Mucosa of descending colon (tissue), 3 donors: ENCODE data around the gene NLRC3. TPM values are rescaled to one million over a fixed set of nuclear protein-coding genes. Genes with fewer than 3 reads are reported as not detected.

Source experiments
- ATAC-seq: fragments of 200-7000 bp; cut with Tn5 transposase; one replicate; pipeline ENCODE4 v1.9.1; 2020; ENCODE audit warnings: mild to moderate bottlenecking, moderate library complexity
- DNase-seq, 3 donors: peaks; one replicate each; pipeline ENCODE4 v3.0.0-alpha.2; 2020
- H3K36me3 ChIP-seq: fragments of 200-600 bp; one replicate; pipeline ENCODE4 v1.8.0; 2021; ENCODE audit warnings: low read depth, mild to moderate bottlenecking
- H3K4me1 ChIP-seq: fragments of 200-600 bp; one replicate; pipeline ENCODE4 v1.8.0; 2021; ENCODE audit warnings: low read depth, mild to moderate bottlenecking
- H3K4me3 ChIP-seq: fragments of 200-600 bp; one replicate; pipeline ENCODE4 v1.8.0; 2021; ENCODE audit warnings: mild to moderate bottlenecking
- H3K9me3 ChIP-seq: fragments of 200-600 bp; one replicate; pipeline ENCODE4 v1.8.0; 2021; ENCODE audit warnings: mild to moderate bottlenecking
- intact Hi-C, 2 donors: fragments of 100-400 bp; cut with DNase I in 1 of 2; cut with micrococcal nuclease in 1 of 2; formaldehyde crosslinking; loops; one replicate each; pipeline versions ENCODE4 v1.11.0 to v1.11.1; 2022; cut with DNase I, micrococcal nuclease
- total RNA-seq, 3 donors: library from RNA; stranded (reverse); fragmentation: NEBNext Ultra II Directional in 2 of 3; extraction: Animal tissue kit (Norgen Biotek cat#: 25700) in 2 of 3; gene quantifications; one replicate each; pipeline versions ENCODE4 v1.2.1 to v1.2.4, GENCODE V29; 2021 to 2023
- TF ChIP-seq, protein P1 (sequence below): fragments of 200-600 bp; IDR thresholded peaks from one replicate; pipeline ENCODE4 v1.8.0; 2022; ENCODE audit warnings: antibody characterized with exemption, mild to moderate bottlenecking
- donor health status: DM: no; HTN: no; CAD: no; lungs with moderate emphysema.
- donor health status: DM: no; HTN: no; CAD: no.
- donor health status: DM: no; HTN: yes; CAD: no.

Gene NLRC3
- total RNA-seq, 3 donors from 2014 or later = 1.4 to 2.6 (median 1.7) TPM

DNA sequence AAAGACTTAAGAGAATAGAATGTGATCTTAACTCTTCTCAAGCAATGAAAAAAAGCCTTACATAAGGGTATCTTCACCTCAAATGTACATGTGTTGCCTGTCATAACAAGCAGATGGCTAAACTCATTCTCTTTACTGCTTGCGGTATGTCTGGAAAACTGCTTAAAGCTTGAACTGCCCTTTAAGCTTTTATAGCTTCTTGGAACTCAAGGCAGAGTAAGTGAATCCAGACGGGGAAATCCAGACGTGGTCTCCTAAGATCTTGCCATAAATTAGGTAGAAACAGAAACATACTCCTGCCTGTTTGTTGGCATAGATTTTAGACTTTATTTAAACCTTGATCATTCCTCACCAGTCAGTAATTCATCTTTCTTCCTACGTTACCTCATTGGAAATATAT lies 56.8 kb downstream of the NLRC3 start:
- TF ChIP-seq, protein P1, sequence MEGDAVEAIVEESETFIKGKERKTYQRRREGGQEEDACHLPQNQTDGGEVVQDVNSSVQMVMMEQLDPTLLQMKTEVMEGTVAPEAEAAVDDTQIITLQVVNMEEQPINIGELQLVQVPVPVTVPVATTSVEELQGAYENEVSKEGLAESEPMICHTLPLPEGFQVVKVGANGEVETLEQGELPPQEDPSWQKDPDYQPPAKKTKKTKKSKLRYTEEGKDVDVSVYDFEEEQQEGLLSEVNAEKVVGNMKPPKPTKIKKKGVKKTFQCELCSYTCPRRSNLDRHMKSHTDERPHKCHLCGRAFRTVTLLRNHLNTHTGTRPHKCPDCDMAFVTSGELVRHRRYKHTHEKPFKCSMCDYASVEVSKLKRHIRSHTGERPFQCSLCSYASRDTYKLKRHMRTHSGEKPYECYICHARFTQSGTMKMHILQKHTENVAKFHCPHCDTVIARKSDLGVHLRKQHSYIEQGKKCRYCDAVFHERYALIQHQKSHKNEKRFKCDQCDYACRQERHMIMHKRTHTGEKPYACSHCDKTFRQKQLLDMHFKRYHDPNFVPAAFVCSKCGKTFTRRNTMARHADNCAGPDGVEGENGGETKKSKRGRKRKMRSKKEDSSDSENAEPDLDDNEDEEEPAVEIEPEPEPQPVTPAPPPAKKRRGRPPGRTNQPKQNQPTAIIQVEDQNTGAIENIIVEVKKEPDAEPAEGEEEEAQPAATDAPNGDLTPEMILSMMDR = no peak
- H3K36me3 ChIP-seq = peaks cover 4% of the 10 kb centered on the region
- no peak overlapping the region for H3K4me3 ChIP-seq
- H3K9me3 ChIP-seq = no peaks in the 10 kb centered on the region
- DNase-seq = no peak
- intact Hi-C loops = no loop called here
- no peaks in the 10 kb centered on the region for H3K4me1 ChIP-seq
- ATAC-seq = no peak

DNA sequence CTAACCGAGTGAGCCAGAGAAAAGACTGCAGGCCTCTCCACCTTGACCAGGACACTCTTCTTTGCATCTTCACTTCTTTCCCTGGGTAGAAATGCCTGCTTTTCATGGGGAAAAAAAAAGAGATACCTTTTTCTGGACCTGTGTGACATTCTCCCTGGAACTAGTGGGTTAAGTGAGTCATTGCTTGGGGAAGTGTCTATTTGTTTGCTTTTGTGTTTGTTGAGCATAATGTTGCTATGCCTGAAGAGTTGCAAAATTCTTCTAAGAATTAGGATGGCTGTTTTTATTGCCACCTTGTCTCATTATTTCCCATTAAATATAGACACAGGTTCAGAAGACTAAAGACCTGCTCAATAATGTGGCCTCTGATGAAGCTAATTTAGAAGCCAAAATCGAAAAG lies 57.6 kb downstream of the NLRC3 start:
- H3K9me3 ChIP-seq = no peaks in the 10 kb centered on the region
- TF ChIP-seq, protein P1 = no peak
- DNase-seq = no peak
- H3K36me3 ChIP-seq = no peaks in the 10 kb centered on the region
- intact Hi-C loops = no loop called here
- H3K4me3 ChIP-seq = no peak overlapping the region
- H3K4me1 ChIP-seq = no peaks in the 10 kb centered on the region
- no peak for ATAC-seq

DNA sequence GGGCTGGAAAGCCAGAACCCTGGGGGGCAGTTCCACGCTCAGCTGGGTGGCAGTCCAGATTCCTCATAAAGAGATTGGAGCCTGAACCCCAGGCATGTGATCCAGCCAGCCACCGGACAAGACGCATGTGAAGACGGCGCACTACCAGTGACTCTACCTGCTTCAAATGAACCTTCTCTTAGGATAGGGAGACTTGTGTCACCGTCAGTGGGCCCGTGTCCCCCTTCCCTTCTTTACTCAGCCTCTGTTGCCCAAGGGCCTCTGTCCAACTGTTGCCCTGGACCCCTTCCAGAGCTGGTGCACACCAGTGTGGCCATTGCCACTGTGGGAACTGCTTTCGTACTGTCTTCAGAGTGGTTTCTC lies 58.2 kb downstream of the NLRC3 start:
- intact Hi-C loops = no loop called here
- no peaks in the 10 kb centered on the region for H3K36me3 ChIP-seq
- H3K4me3 ChIP-seq = no peak overlapping the region
- ATAC-seq = no peak
- no peaks in the 10 kb centered on the region for H3K9me3 ChIP-seq
- H3K4me1 ChIP-seq = no peaks in the 10 kb centered on the region
- TF ChIP-seq, protein P1 = no peak
- no peak for DNase-seq

GRCh38 chr16:3518292-3518985 lies 58.8 kb downstream of the NLRC3 start:
- H3K9me3 ChIP-seq = no peaks in the 10 kb centered on the region
- TF ChIP-seq, protein P1 = no peak
- H3K4me3 ChIP-seq = no peak overlapping the region
- intact Hi-C loops = no loop called here
- DNase-seq (no peak), ATAC-seq (no peak)
- H3K4me1 ChIP-seq = no peaks in the 10 kb centered on the region
- H3K36me3 ChIP-seq = no peaks in the 10 kb centered on the region

GRCh38 chr16:3515897-3516296 lies 61.3 kb downstream of the NLRC3 start:
- Histone ChIP-seq H3K9me3 (no peaks in the 10 kb centered on the region), H3K4me3 (no peak overlapping the region), H3K4me1 (no peaks in the 10 kb centered on the region), H3K36me3 (no peaks in the 10 kb centered on the region)
- TF ChIP-seq, protein P1 = no peak
- intact Hi-C loops = no loop called here
- ATAC-seq (no peak), DNase-seq (no peak)

DNA sequence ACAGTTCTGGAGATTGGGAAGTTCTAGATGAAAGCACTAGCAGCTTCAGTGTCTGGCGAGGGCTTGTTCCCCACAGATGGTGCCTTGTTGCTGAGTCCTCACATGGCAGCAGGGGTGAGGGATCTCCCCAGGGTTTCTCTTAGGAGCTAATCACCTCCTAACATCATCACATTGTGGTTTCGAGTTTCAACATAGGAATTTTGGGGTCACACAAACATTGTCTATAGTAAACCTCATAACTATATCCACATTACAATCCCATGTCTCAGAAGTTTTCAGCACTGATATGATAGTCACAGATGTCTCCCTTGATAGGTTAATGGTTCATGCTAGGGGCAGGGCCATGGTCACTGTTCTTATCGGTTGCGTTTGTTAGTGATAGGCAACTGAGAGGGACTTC lies 62.6 kb downstream of the NLRC3 start:
- Histone ChIP-seq H3K9me3 (no peaks in the 10 kb centered on the region), H3K4me3 (no peak overlapping the region), H3K4me1 (no peaks in the 10 kb centered on the region), H3K36me3 (no peaks in the 10 kb centered on the region)
- ATAC-seq (no peak), DNase-seq (no peak)
- intact Hi-C loops = no loop called here
- TF ChIP-seq, protein P1 = no peak
